PFSK-1 (cell line): ENCODE results near the gene TUBA1B.

Experiments used
- POLR2AphosphoS5 ChIP-seq: IDR thresholded peaks from 2 replicates; pipeline ENCODE4 v1.6.1; 2012; ENCODE audit warnings: low read depth, mild to moderate bottlenecking, control low read depth, low read length, moderate library complexity
- REST ChIP-seq, 2 experiments: IDR thresholded peaks; 2 replicates each; pipeline versions ENCODE4 v1.6.1 to v1.8.0; 2011 to 2012; ENCODE audit warnings: low read depth in 2 of 2, low read length in 2 of 2, control low read depth in 1 of 2, inconsistent platforms in 1 of 2, mild to moderate bottlenecking in 1 of 2, moderate library complexity in 1 of 2; ENCODE audit not compliant: insufficient read depth in 1 of 2
- SIN3A ChIP-seq: IDR thresholded peaks from 2 replicates; pipeline ENCODE4 v1.6.1; 2012; ENCODE audit warnings: mild to moderate bottlenecking, low read length, moderate library complexity, borderline replicate concordance; ENCODE audit not compliant: insufficient read depth

DNA sequence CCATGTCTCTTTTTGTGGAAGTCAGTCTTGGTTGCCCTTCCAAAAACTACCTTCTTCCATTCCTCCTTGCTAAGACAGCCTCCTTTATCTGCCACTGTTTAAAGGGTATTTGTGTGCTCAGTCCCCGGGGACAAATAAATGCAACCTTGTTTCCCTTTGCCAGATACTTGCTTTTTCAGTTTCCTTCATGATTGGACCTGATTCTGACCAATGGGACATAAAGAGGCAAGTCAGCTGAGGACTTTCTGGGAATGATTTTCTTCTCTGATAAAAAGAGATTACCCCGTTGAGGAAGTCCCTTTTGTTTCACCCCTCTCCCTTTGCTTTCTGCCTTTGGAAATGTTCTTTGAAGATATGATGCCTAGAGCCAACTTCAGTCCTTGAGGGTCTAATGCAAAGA is 7.4 kb upstream of the TUBA1B start:
- TF ChIP-seq POLR2AphosphoS5 (no peak), SIN3A (no peak), REST (IDR thresholded peaks at IDR 0.05; ENCODE audit: insufficient read depth in 1 of 2, low read depth in 2 of 2, low read length in 2 of 2) (no peak)
